HG03064 (cell line): ENCODE measurements around the gene SPTBN1.

Source experiments
- ATAC-seq: cut with Tn5 transposase; IDR thresholded peaks from one replicate; pipeline ENCODE4 v1.9.1; 2021; ENCODE audit warnings: low read depth; ENCODE audit not compliant: unreplicated experiment

SPTBN1 gene

DNA sequence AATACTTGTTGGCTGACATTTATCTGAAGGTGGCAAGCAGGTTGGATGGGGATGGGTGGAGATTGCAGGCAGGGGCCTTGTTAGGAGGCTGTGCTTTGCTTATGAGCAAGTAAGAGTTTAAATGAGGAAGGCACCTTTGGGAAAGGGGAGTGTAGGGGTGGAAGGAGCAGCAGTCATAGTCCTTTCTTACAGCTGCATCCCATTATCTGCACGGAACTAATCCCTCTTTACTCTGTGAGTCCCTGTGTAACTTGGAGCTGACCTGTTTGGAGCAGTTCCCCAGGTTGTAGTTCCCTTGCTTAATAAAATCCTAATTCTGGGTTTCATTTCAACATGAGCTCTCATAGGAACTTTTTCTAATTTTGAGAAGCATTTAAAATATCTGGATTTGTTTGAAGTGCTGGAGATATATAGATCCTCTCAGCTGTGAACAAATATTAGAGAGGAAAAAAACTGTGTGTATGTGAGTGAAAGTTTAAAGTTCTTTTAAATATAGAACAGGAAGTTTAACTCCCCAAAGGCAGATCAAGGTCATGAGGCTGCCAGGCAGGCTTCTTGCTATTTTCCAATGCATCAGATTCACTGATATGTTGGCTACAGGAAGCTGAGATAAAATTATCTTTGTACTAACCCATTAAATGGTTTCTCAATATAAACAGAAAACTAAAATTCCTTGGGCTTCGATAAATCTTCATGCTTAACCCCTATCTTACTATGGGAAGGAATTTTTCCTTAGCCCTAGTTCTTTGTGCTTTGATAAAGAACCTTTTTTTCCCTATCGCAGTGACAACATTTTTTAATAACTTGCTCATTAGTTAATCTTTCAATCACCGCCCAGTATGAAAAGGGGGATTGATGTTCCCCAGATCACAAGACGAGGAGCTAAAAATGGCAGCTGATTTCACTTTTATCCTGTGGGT lies 162.8 kb downstream of the SPTBN1 start:
- ATAC-seq = no peak

DNA sequence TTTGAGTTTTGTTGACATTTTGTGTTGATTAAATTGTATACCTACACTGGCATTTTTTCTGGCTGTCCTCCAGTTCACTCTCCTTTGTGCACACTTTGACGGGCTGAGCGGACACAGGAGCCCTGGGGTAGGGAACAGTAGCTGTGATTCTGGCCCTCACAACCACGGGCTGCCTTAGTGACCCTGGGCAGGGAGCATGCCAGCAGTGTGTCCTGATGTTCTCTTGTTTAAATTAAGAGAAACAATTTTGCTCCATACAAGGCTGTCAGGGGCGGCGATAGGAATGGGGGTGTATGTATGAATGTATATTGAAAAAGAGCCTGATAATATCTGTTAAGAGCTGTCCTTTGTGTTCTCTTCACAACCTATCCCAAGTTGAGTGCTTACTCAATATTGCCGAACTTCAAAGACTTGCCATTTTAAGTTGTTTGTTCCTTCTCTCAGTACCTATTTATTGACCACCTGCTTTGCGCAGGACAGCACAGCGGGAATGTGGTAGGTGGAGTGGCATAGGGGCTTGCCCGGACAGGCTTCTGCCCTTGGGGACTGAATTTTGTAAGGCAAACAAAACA lies 163.6 kb downstream of the SPTBN1 start:
- ATAC-seq = no peak

DNA sequence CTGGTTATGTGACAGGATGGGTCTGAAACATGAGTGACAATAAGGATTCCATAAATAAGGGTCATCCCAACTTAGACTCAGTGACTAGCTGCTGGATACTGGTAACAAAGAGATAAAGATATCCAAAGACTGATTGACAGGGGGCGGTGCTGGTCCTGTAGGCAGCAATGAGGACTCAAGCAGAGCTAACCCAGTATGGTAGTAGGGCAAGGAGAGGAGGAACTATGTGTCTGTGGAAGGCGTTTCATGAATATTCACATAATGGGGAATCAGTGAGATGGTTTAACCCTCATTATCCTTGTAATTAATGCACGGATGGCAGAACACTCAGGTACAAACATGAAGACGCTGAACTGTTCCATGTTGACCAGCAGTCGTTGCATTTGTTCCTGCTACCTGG lies 164.8 kb downstream of the SPTBN1 start:
- ATAC-seq = no peak

DNA sequence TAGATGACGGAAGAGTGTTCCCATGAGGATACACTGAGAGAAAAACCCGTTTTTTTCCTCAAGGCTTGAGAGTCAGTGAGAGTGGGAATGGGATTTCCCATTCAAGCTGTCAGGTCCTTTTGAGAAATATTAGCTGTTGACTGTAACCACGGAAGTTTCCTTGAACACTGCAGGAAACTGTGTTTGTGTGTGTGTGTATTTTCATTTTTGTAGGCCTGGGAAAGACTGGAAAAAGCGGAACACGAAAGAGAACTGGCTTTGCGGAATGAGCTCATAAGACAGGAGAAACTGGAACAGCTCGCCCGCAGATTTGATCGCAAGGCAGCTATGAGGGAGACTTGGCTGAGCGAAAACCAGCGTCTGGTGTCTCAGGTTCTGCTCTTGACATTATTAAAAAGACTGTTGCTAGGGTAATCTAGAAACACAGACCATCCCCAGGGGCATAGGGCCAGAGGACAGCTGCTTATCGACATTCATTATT lies 168.5 kb downstream of the SPTBN1 start:
- no peak for ATAC-seq

DNA sequence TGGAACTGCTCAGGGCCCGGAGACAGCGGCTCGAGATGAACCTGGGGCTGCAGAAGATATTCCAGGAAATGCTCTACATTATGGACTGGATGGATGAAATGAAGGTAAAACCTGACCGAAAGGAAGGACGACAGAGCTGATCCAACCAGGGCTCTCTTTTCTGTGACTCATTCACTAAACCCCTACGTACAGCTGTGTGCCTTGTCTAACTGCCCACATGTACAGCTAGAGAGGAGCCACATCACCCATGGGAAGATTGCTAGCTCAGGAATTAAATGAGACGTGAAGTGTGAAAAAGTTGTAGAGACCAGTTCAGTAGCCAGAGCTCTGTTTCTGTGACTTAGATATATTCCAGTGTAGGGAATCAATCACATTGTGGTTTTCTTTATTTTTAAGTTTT lies 170.0 kb downstream of the SPTBN1 start:
- ATAC-seq = no peak

DNA sequence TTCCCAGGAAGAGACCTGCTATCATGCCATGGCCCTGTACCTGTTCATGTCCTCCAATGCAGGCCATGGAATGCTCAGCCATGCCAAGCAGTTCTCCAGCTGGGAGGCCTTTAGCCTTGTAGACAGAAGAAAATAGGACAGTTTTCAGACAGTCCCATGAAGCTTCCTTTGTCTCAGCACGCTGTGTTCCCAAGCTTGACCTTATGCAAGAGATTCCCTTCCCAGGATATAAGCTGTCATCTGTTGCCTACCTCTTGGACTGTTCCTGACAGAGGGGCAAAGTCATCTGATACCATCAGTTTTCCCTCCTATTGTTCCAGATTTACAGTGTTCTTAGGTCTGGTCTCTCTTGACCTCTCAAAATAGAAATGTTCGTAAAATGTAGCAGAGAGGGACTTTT lies 170.8 kb downstream of the SPTBN1 start:
- ATAC-seq = no peak

DNA sequence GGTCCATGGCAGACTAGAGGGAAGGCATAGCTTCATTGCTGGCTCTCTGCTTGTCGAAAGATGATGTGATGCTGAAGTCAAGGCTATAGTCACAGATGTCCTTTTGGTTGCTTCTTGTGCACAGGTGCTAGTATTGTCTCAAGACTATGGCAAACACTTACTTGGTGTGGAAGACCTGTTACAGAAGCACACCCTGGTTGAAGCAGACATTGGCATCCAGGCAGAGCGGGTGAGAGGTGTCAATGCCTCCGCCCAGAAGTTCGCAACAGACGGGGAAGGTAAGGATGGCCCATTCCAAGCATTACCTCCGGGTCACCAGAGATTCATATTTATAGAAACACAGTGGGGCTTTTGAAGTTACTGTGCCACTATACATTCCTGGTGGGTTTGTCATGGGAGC lies 171.8 kb downstream of the SPTBN1 start:
- no peak for ATAC-seq

DNA sequence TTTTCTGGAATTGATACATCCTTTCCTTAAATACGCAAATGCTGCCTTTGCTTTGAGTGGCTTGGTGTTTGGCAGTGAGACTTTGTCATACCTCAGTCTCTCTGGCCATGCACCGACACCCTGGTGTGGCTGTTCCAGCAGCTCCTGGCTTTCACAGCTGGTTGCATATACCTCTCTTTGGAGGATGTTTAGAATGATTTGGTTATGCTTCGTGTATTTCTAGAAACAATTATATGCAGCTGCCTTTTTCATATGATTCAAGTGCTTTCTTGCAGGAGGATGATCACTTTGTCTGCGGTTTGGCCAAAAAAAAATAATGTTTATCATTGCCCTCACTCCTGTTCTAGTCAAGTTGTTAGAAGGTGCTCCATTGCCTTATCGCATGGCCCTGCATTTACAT lies 172.3 kb downstream of the SPTBN1 start:
- ATAC-seq = no peak

DNA sequence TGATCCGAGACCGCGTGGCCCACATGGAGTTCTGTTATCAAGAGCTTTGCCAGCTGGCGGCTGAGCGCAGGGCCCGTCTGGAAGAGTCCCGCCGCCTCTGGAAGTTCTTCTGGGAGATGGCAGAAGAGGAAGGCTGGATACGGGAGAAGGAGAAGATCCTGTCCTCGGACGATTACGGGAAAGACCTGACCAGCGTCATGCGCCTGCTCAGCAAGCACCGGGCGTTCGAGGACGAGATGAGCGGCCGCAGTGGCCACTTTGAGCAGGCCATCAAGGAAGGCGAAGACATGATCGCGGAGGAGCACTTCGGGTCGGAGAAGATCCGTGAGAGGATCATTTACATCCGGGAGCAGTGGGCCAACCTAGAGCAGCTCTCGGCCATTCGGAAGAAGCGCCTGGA lies 172.8 kb downstream of the SPTBN1 start:
- ATAC-seq = no peak

DNA sequence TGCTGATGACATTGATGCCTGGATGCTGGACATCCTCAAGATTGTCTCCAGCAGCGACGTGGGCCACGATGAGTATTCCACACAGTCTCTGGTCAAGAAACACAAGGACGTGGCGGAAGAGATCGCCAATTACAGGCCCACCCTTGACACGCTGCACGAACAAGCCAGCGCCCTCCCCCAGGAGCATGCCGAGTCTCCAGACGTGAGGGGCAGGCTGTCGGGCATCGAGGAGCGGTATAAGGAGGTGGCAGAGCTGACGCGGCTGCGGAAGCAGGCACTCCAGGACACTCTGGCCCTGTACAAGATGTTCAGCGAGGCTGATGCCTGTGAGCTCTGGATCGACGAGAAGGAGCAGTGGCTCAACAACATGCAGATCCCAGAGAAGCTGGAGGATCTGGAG lies 173.3 kb downstream of the SPTBN1 start:
- no peak for ATAC-seq

DNA sequence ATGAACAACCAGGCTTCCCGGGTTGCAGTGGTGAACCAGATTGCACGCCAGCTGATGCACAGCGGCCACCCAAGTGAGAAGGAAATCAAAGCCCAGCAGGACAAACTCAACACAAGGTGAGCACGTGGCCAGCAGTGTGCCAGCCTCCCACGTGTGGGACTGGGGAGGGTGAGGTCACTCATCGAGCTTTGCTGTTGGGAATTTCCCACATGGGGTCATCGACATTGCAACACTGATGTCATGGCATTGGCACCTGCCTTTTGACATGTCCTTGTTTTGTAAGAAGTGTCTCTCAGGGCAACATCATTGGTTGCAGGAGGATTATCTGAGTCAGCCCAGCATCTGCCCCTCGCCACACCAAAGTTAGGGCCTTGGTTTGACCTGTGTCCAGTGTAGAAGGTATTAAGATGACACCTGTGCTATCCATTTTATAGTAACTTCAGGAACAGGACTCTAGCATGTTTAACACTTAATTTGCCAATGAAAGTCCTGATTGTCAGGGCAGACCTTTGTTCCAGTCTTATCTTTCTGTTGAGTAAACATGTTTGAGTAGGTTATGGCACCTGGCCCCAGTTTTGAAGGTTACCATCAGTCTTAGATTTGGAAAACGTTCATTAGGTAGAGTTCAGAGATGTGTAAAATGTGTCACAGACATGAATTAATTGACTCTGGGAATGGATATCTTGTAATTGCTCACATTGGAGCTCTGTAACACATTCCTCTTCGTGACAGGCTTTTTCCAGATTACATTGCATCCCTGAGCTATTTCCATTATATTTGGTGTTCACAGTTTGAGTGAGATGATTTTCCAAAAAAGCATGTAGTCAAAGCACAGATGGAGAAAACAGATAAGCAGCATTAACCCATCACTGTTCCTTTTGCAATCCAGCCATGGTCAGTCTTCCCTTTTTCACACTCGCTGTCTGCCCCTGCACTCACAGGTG lies 174.1 kb downstream of the SPTBN1 start:
- no peak for ATAC-seq

DNA sequence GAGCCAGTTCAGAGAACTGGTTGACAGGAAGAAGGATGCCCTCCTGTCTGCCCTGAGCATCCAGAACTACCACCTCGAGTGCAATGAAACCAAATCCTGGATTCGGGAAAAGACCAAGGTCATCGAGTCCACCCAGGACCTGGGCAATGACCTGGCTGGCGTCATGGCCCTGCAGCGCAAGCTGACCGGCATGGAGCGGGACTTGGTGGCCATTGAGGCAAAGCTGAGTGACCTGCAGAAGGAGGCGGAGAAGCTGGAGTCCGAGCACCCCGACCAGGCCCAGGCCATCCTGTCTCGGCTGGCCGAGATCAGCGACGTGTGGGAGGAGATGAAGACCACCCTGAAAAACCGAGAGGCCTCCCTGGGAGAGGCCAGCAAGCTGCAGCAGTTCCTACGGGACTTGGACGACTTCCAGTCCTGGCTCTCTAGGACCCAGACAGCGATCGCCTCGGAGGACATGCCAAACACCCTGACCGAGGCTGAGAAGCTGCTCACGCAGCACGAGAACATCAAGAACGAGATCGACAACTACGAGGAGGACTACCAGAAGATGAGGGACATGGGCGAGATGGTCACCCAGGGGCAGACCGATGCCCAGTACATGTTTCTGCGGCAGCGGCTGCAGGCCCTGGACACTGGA lies 174.9 kb downstream of the SPTBN1 start:
- ATAC-seq = no peak

DNA sequence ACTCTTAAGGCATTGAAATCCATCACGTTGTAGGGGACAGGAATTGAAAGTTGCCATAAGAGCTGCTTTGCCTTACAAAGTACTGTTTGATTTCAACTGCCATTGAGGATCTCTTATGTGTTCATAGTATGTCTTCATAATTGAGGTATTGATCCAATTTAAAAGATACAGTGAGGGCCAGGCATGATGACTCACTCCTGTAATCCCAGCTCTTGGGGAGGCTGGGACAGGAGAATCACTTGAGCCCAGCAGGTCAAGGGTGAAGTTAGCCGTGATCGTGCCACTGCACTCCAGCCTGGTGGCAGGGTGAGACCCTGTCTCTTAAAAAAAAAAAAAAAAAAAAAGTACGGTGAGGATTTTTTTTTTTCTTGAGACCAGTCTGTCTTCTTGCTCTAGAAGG lies 175.6 kb downstream of the SPTBN1 start:
- ATAC-seq = no peak

DNA sequence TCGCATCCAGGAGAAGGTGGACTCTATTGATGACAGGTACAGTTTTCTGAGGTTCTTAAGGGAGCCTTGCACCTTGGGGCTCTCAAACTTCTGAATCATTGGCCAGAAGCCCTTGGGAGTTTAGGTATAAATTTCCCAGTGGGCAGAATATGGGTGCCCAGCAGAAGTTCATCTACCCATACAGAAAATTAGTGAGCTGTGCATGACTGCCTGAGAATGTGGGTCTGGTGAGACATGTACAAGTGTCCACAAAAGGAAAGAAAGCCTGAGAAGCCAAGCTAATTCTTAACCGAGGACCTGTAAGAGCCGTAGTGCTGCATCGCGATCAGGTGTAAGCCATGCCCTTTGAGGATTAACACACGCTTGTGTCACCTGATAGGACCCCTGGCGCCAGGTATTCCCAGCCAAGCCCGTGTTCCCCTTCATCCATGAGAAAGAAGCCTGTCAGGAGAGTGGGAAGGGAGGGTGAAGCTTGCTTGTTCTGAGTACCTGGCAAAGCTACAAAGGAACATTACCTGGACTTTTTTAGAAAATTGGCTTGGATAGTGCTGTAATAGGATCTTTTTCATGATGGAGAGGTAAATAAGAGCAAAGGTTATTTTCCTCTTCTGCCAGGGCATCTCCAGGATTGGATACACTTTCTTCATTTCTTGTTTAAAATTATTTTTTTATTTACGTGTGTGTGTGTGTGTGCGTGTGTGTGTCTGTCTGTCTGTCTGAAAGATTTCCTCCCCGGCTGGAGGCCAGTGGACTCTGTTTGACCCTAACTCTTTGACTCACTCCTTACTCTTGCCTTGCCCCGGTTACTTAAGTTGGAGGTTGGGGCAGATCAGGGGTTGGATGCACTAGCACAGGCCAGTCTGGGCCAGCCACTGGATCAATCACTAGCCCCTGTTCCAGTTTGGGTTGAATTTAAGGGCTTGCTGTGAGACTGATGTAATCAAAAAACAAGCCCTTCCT lies 176.9 kb downstream of the SPTBN1 start:
- ATAC-seq = no peak

DNA sequence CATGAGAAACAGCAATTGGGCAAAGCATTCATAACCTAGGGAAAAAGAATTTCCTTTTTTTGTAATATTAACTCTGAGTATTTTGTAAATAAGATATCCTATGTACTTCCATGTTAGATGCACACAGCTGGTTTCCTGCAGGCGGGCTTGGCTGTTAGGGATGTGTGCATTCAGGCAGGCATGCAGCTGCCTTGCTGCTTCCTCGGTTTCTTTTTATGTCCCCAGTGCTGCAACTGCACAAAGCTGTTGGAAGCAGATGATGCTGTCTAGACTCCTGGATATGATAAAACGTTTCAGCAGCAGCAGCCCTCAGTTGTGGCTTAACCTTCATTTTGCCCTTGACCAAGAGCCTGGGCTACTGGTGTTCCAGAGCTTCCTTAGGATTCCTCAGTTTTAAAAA lies 177.9 kb downstream of the SPTBN1 start:
- peak; percentile 2 for ATAC-seq

DNA sequence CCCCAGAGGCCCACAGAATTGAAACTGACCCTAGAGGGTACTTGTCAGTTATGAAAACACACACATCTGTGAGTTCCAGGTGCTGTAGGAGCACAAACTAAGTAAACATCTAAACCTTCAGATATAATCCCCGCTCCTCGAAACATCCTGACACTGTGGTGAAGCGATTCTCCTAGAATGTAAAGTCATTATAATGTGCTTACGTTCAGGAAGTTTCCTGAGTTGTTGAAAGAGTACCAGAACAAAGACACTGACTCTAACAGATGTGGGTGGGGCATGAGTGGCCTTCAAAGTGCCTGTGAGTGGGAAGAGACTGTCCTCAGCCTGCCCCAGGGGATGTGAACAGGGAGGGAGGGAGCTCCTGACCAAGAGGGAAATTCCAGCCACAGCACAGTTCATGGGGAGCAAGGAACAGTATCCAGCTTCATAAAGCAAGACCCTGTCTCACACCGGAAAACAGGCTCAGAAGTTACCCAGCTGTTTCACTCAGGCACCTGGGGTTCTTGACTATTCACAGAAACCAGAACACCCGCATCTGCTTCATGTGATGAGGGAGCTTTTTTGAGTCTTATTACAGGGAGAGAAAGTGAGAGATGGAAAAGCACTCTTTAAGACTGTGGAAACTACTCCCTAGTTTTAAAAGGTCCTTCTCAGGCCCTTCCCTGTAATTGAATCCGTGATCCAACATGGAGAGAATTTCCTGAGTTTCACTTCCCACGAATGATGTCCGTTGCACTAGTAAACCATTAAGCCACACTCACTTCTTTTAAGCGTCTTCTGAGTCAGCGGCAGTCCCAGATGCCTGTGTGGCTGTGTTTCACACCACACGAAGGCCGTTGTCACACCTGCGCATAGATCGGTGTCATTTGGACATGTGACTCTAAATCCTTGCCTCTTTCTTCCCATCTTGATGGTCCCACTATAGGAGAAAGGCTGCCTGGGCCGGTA lies 178.7 kb downstream of the SPTBN1 start:
- ATAC-seq = peak; percentile 64

DNA sequence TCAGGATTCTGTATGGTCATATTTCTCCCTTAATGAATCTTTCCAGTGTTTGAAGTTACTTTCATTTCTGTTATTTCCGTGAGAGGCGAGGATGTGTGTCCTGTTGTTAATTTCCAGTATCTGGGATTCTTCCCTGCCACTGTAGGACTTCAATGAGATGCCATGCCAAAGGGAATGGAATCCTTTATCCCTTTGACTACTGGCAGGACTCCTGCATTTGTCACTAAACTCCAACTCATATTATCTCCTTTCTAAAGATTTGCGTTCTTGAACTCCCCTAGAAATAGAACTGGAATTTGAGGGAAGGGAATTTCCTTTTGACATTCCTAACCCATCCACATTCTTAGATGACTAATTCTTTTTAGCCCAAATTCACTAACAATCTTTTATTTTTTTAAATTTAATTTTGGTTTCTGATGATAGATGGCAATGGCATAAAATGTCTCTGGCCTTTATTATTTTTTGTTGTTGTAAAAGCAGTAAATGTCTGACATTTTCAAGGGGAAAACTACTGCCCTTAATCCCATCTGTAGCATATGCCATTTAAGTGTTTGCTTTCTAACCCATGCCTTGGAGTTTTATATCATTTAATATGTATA lies 179.5 kb downstream of the SPTBN1 start:
- no peak for ATAC-seq
